Measurements from ENCODE around the gene SMAD7.

SMAD7 gene

DNA sequence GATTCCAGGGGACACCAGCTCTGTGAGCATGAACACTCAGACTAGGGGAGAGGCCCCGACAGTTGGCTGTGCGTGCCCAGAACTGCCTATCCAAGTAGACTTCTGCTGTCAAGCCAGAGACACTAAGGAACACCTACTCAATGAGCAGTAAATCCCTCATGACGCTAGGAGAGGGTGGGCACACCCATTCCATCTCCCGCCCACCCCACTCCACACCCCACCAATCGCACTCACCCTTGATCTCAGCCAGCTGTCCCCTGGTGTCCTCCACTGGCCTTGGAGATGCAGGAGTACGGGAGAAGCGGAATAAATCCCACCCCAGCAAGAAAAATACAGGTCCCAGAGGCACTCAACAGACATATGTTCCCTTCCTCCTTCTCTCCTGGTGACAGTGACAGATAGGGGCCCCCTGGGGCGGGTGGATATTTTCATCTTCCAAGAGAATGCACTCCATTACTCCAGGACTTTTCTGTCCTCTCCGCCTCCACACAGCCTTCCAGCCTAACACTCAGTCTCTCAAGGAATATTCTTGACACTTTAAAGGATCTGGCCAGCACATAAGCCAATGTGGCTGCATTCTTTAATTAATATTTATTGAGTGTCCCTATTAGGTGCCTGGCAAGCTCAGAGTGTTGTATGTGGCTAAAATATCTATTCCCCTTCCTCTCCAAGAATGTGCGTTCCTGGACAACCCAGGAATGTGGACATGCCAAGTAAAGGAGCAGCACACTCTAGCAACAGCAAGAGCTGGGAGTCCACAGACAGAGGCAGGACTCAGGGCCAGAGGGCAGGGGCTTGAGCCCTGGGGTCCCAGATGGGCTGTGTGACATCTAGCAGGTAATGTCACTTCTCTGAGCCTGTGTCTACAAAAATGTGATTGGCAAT lies 13.1 kb upstream of the SMAD7 start:
- H3K4me3 ChIP-seq (ENCODE audit: low read depth, low read length), result no peak overlapping the region
- TF ChIP-seq, protein P1, sequence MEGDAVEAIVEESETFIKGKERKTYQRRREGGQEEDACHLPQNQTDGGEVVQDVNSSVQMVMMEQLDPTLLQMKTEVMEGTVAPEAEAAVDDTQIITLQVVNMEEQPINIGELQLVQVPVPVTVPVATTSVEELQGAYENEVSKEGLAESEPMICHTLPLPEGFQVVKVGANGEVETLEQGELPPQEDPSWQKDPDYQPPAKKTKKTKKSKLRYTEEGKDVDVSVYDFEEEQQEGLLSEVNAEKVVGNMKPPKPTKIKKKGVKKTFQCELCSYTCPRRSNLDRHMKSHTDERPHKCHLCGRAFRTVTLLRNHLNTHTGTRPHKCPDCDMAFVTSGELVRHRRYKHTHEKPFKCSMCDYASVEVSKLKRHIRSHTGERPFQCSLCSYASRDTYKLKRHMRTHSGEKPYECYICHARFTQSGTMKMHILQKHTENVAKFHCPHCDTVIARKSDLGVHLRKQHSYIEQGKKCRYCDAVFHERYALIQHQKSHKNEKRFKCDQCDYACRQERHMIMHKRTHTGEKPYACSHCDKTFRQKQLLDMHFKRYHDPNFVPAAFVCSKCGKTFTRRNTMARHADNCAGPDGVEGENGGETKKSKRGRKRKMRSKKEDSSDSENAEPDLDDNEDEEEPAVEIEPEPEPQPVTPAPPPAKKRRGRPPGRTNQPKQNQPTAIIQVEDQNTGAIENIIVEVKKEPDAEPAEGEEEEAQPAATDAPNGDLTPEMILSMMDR (conservative IDR thresholded peaks at IDR 0.05; ENCODE audit: low read depth, low read length), result no peak
- DNase-seq (ENCODE audit: low read depth), result no peak

- peak; percentile 51 for DNase-seq (ENCODE audit: low read depth)
- no peak overlapping the region for H3K4me3 ChIP-seq (ENCODE audit: low read depth, low read length)
- TF ChIP-seq, protein P1 (conservative IDR thresholded peaks at IDR 0.05; ENCODE audit: low read depth, low read length), result peak; percentile 31
These were observed 12.3 kb upstream of the SMAD7 start for GRCh38 chr18:48962994-48963561.

DNA sequence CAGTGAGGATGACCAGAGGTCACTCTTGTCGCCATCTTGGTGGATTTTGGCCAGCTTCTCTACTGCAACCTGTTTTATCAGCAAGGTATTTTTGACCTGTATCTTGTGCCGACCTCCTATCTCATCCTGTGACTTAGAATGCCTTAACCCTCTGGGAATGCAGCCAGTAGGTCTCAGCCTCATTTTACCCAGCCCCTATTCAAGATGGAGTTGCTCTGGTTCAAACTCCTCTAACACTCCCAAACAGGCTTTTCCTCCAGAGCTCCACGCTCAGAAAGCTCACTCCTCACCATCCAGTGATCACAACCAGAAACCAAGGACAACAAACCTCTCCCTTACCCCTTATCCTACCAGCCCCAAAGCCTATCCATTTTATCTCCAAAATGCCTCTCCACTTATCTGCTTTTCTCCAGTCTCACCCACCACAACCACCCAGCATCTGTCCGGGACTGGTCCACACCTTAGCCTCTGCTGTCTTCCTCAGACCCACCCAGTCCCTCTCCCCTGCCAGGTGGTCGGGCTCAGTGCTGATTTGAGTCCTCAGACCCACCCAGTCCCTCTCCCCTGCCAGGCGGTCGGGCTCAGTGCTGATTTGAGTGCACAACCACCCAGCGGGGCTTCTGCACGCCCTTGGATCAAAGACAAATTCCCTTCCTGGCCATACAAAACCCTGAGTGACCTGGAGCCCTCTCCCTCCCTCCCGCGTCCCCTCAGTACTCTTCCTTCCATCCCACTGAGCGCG lies 11.7 kb upstream of the SMAD7 start:
- no peak for DNase-seq (ENCODE audit: low read depth)
- no peak overlapping the region for H3K4me3 ChIP-seq (ENCODE audit: low read depth, low read length)
- TF ChIP-seq, protein P1 (conservative IDR thresholded peaks at IDR 0.05; ENCODE audit: low read depth, low read length), result no peak

GRCh38 chr18:48961547-48961946 lies 10.8 kb upstream of the SMAD7 start:
- peak; percentile 71 for DNase-seq (ENCODE audit: low read depth)
- TF ChIP-seq, protein P1 (conservative IDR thresholded peaks at IDR 0.05; ENCODE audit: low read depth, low read length), result no peak
- no peak overlapping the region for H3K4me3 ChIP-seq (ENCODE audit: low read depth, low read length)

GRCh38 chr18:48959921-48960920 lies 9.5 kb upstream of the SMAD7 start:
- TF ChIP-seq, protein P1 (conservative IDR thresholded peaks at IDR 0.05; ENCODE audit: low read depth, low read length), result no peak
- peak; percentile 40 for DNase-seq (ENCODE audit: low read depth)
- no peak overlapping the region for H3K4me3 ChIP-seq (ENCODE audit: low read depth, low read length)

- no peak for DNase-seq (ENCODE audit: low read depth)
- H3K4me3 ChIP-seq (ENCODE audit: low read depth, low read length), result no peak overlapping the region
- TF ChIP-seq, protein P1 (conservative IDR thresholded peaks at IDR 0.05; ENCODE audit: low read depth, low read length), result no peak
These were observed 8.8 kb upstream of the SMAD7 start for GRCh38 chr18:48959551-48959920.
